ENCODE measurements around the gene PTGFR.

Gene PTGFR

DNA sequence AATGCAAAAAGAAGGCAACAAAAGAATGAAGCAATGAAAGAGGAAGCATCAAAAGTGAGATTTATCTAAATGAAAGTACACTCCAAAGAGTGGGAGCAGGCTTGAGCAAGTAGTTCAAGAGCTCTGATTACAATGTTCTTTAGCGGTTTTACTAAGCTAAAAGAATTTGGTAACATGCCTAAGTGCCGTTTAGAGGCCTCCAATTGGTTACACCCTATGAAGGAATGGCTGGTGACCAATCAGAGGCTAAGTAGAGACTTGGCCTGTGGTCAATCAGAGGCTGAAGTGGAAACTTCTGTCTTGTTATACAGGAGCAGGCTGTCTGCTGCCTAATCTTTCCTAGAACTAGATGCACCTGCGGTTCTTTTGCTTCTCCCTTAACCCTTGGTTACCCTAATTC lies 59.1 kb downstream of the PTGFR start:
- TF ChIP-seq, protein P1, sequence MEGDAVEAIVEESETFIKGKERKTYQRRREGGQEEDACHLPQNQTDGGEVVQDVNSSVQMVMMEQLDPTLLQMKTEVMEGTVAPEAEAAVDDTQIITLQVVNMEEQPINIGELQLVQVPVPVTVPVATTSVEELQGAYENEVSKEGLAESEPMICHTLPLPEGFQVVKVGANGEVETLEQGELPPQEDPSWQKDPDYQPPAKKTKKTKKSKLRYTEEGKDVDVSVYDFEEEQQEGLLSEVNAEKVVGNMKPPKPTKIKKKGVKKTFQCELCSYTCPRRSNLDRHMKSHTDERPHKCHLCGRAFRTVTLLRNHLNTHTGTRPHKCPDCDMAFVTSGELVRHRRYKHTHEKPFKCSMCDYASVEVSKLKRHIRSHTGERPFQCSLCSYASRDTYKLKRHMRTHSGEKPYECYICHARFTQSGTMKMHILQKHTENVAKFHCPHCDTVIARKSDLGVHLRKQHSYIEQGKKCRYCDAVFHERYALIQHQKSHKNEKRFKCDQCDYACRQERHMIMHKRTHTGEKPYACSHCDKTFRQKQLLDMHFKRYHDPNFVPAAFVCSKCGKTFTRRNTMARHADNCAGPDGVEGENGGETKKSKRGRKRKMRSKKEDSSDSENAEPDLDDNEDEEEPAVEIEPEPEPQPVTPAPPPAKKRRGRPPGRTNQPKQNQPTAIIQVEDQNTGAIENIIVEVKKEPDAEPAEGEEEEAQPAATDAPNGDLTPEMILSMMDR (IDR thresholded peaks at IDR 0.05), result no peak
- DNase-seq (ENCODE audit: low spot score), result no peak
- no peak overlapping the region for H3K4me3 ChIP-seq
- no peak overlapping the region for H3K27ac ChIP-seq

DNA sequence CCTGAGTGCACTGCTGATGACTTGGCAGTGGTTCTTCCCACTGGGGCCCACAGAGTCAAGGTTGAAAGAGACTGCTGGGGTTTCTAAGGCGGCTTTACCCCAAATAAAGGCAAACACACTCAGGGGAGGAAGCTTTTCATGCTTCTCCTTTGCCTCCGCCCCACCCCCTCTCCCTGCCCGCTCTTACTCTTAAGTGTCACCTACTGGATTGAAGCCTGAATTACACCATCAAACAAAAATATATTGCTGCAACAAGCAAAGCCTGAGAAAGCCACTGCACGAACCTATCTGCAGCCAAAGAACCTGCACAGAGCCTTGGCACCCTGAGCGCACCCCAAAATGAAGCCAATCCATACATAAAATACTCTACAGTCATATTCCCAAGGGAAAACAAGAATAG lies 63.1 kb downstream of the PTGFR start:
- no peak overlapping the region for H3K27ac ChIP-seq
- TF ChIP-seq, protein P1 (IDR thresholded peaks at IDR 0.05), result no peak

GRCh38 chr1:78554840-78555239 lies 64.1 kb downstream of the PTGFR start:
- Histone ChIP-seq H3K27ac (no peak overlapping the region), H3K4me3 (no peak overlapping the region)
- TF ChIP-seq, protein P1 (IDR thresholded peaks at IDR 0.05), result no peak
- DNase-seq (ENCODE audit: low spot score), result no peak

More for the DNA sequence above, 63.1 kb downstream of the PTGFR start:
- DNase-seq (ENCODE audit: low spot score), result no peak
- H3K4me3 ChIP-seq, result no peak overlapping the region

- no peak overlapping the region for H3K27ac ChIP-seq
- no peak overlapping the region for H3K4me3 ChIP-seq
- DNase-seq (ENCODE audit: low spot score), result no peak
- TF ChIP-seq, protein P1 (IDR thresholded peaks at IDR 0.05), result no peak
Observed at GRCh38 chr1:78559680-78560079, 68.9 kb downstream of the PTGFR start.

DNA sequence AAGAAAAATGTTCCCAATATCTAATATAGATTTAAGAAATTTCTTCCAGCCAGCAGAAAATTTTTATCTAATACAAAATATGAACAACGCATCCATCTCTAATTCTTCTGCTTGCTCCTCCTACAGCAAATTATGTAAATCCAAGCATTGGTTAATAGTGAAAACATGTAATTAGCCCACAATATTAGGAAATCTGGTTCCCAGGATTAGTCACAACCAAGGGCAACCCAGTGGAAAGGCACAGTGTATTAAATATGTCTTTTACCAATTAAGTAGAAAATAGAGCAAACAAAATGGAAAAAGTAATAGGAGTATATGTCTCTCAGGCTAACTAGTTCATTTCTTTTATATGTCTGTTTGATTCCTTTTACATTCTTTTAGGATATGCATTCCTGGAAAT lies 70.0 kb downstream of the PTGFR start:
- TF ChIP-seq, protein P1 (IDR thresholded peaks at IDR 0.05), result no peak
- DNase-seq (ENCODE audit: low spot score), result no peak
- Histone ChIP-seq H3K4me3 (no peak overlapping the region), H3K27ac (no peak overlapping the region)

- no peak for DNase-seq (ENCODE audit: low spot score)
Observed at GRCh38 chr1:78561856-78562255, 71.1 kb downstream of the PTGFR start.

DNA sequence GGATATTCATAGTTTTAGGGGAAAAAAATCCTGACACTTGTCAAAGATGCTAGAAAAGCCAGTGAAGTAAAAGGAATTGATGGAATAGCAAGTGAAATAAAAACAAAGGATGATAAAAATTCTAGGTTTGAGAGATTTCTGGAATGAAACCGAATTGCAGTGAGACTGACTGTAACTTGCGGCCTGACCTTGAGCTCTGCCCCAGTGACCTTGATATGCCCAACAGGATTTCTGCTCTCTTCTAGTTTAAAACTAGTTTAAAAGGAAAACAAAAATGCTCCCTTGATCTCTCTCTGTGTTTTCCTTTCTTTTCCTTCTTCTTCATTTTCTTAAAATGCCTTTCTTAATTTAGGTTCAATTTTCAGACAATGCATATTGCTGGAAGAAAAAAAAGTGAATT lies 74.6 kb downstream of the PTGFR start:
- H3K27ac ChIP-seq, result no peak overlapping the region
- no peak overlapping the region for H3K4me3 ChIP-seq
- no peak for DNase-seq (ENCODE audit: low spot score)
- TF ChIP-seq, protein P1 (IDR thresholded peaks at IDR 0.05), result no peak

More at GRCh38 chr1:78561856-78562255, 71.1 kb downstream of the PTGFR start:
- Histone ChIP-seq H3K4me3 (no peak overlapping the region), H3K27ac (no peak overlapping the region)
- TF ChIP-seq, protein P1 (IDR thresholded peaks at IDR 0.05), result no peak

Data from coronary artery (tissue), 2 donors.